Panc1 (cell line): ENCODE results near the gene HDHD3. TPM values are rescaled to one million over a fixed set of nuclear protein-coding genes. Genes with fewer than 3 reads are reported as not detected.

ENCODE experiments used
- ATAC-seq: fragments of 200-7000 bp; cut with Tn5 transposase; 2 replicates; pipeline ENCODE4 v1.9.1; 2020; ENCODE audit warnings: mild to moderate bottlenecking, moderate library complexity
- BruUV-seq: library from RNA; stranded (reverse); fragments of 400-500 nt; replicated peaks from 2 replicates; lab custom pipeline; 2021; lab: Mats Ljungman, UMichigan
- CTCF ChIA-PET: fragments of 300-600 bp; sonication (Branson Sonifier 250); formaldehyde crosslinking; loops from one replicate; lab custom pipeline; 2022; ENCODE audit warnings: antibody characterized with exemption; lab: Charles Lee
- POLR2A ChIA-PET: fragments of 300-600 bp; sonication (Branson Sonifier 250); formaldehyde crosslinking; loops from one replicate; lab custom pipeline; 2022; ENCODE audit warnings: antibody characterized with exemption; lab: Charles Lee
- DNase-seq: peaks from one replicate; pipeline ENCODE4 v3.0.0-alpha.2; 2010; ENCODE audit warnings: low read depth, low spot score
- H3K27ac ChIP-seq: 2 replicates; pipeline ENCODE4 v1.5.1; 2011; ENCODE audit warnings: mild to moderate bottlenecking, low read length, inconsistent platforms
- H3K27me3 ChIP-seq: fragments of 200-500 bp; sonication (Bioruptor generic); 2 replicates; pipeline ENCODE4 v1.6.0; 2014; ENCODE audit warnings: low read length, inconsistent platforms; ENCODE audit not compliant: control insufficient read depth, insufficient read depth
- H3K36me3 ChIP-seq: fragments of 200-500 bp; sonication (Bioruptor generic); 2 replicates; pipeline ENCODE4 v1.5.1; 2014; ENCODE audit warnings: inconsistent platforms, mild to moderate bottlenecking, low read length, moderate library complexity; ENCODE audit not compliant: control insufficient read depth, insufficient read depth
- H3K4me1 ChIP-seq: 2 replicates; pipeline ENCODE4 v1.5.1; 2011; ENCODE audit warnings: inconsistent platforms, mild to moderate bottlenecking, low read length, moderate library complexity; ENCODE audit not compliant: control insufficient read depth, insufficient read depth
- H3K4me3 ChIP-seq, 2 experiments: 2 replicates each; pipeline ENCODE4 v1.5.1; 2011 to 2012; ENCODE audit warnings: low read depth in 2 of 2, low read length in 2 of 2, mild to moderate bottlenecking in 2 of 2, inconsistent platforms in 1 of 2, moderate library complexity in 1 of 2
- H3K9me3 ChIP-seq: fragments of 200-500 bp; sonication (Bioruptor generic); 2 replicates; pipeline ENCODE4 v1.5.1; 2014; ENCODE audit warnings: low read depth, mild to moderate bottlenecking, inconsistent platforms, low read length, moderate library complexity; ENCODE audit not compliant: control insufficient read depth, insufficient read depth
- CTCF ChIP-seq: fragments of 450-650 bp; IDR thresholded peaks from 2 replicates; pipeline ENCODE4 v1.5.1; 2017; ENCODE audit warnings: mild to moderate bottlenecking
- POLR2AphosphoS5 ChIP-seq: IDR thresholded peaks from 2 replicates; pipeline ENCODE4 v1.6.1; 2012; ENCODE audit warnings: mild to moderate bottlenecking, low read depth, low read length, moderate library complexity
- REST ChIP-seq, 2 experiments: IDR thresholded peaks; 2 replicates each; pipeline ENCODE4 v1.6.1; 2011 to 2012; ENCODE audit warnings: low read depth in 2 of 2, control low read depth in 1 of 2, low read length in 1 of 2, mild to moderate bottlenecking in 1 of 2, moderate library complexity in 1 of 2; ENCODE audit not compliant: insufficient read depth in 1 of 2
- SIN3A ChIP-seq: IDR thresholded peaks from 2 replicates; pipeline ENCODE4 v1.6.1; 2012; ENCODE audit warnings: low read depth, mild to moderate bottlenecking, low read length, moderate library complexity, borderline replicate concordance; ENCODE audit not compliant: insufficient read depth
- TCF7L2 ChIP-seq: IDR thresholded peaks from 2 replicates; pipeline ENCODE4 v1.6.1; 2011; ENCODE audit warnings: mild to moderate bottlenecking, low read depth, low read length, inconsistent platforms
- in situ Hi-C: cut with HindIII; loops from 2 replicates; pipeline ENCODE4 v1.10.0; 2016; ENCODE audit warnings: low sequenced_read_pairs, low pct_unique_long_range_greater_than_20kb
- intact Hi-C: fragments of 100-400 bp; cut with micrococcal nuclease; formaldehyde crosslinking; loops from one replicate; pipeline ENCODE4 v1.10.0; 2022; ENCODE audit not compliant: unreplicated experiment
- total RNA-seq: library from RNA; stranded (reverse); gene quantifications from one replicate; pipeline ENCODE4 v1.2.1, GENCODE V29; 2021; ENCODE audit not compliant: unreplicated experiment

The HDHD3 gene
- total RNA-seq, 1 experiment from 2014 or later, result 14.5 TPM

GRCh38 chr9:113350107-113350661, 26.6 kb downstream of the HDHD3 start:
- ATAC-seq (no peak), DNase-seq (no peak)
- Histone ChIP-seq H3K4me3 (peak overlapping the region; percentile 43 to 51), H3K27ac (no peak overlapping the region), H3K4me1 (0 out of 2 replicates have a peak, but pooled peaks cover 3% of the 10 kb centered on the region), H3K9me3 (no peaks in the 10 kb centered on the region), H3K36me3 (no peaks in the 10 kb centered on the region), H3K27me3 (peaks cover 14% of the 10 kb centered on the region)
- BruUV-seq, result no TSS peak
- intact Hi-C loops, result no loop called here
- ChIA-PET POLR2A (no interaction called here), CTCF (interaction anchor here (0.7 kb wide), 1 partner anchor 17 kb away, joined by 3 read pairs; no protein-coding TSS in a partner anchor)
- in situ Hi-C loops, result no loop called here
- no peak for TF ChIP-seq SIN3A
- no peak for TF ChIP-seq TCF7L2
- TF ChIP-seq REST (IDR thresholded peaks at IDR 0.05; ENCODE audit: insufficient read depth in 1 of 2, low read depth in 2 of 2, low read length in 1 of 2), result no peak
- TF ChIP-seq CTCF, result no peak
- no peak for TF ChIP-seq POLR2AphosphoS5

- ATAC-seq (peak; percentile 80), DNase-seq (no peak)
- intact Hi-C loops (no loop called here), in situ Hi-C loops (no loop called here)
- BruUV-seq, result no TSS peak
- TF ChIP-seq POLR2AphosphoS5, result no peak
- TF ChIP-seq CTCF, result no peak
- TF ChIP-seq TCF7L2, result no peak
- TF ChIP-seq SIN3A, result no peak
- TF ChIP-seq REST (IDR thresholded peaks at IDR 0.05; ENCODE audit: insufficient read depth in 1 of 2, low read depth in 2 of 2, low read length in 1 of 2), result no peak
- Histone ChIP-seq H3K9me3 (no peaks in the 10 kb centered on the region), H3K27ac (no peak within 1 kb of the TSS), H3K4me1 (0 out of 2 replicates have a peak, but pooled peaks cover 3% of the 10 kb centered on the region), H3K27me3 (peaks cover 14% of the 10 kb centered on the region), H3K4me3 (peak within 1 kb of the TSS; percentile 43 to 51), H3K36me3 (no peaks in the 10 kb centered on the region)
- CTCF ChIA-PET, result no interaction called here
- POLR2A ChIA-PET, result no interaction called here
Measured at GRCh38 chr9:113349445-113350094, 27.2 kb downstream of the HDHD3 start, which contains the start of gene BSPRY. Gene BSPRY (plus strand): TSS chr9:113349541. CDS start chr9:113349580, 39 bp downstream.
